Epidermal melanocyte (primary cell): ENCODE measurements around the gene JPH2.
"Not testable (repeated sequence)": the region's sequence is repeated elsewhere in the genome, so short reads cannot be mapped to it uniquely, and the experiment has no call there.

Source experiments
- DNase-seq: peaks from one replicate; pipeline ENCODE4 v3.0.0; 2011; ENCODE audit warnings: low spot score; ENCODE audit not compliant: insufficient read length

The JPH2 gene

GRCh38 chr20:44159125-44159524 is 27.9 kb downstream of the JPH2 start:
- DNase-seq: no peak

DNA sequence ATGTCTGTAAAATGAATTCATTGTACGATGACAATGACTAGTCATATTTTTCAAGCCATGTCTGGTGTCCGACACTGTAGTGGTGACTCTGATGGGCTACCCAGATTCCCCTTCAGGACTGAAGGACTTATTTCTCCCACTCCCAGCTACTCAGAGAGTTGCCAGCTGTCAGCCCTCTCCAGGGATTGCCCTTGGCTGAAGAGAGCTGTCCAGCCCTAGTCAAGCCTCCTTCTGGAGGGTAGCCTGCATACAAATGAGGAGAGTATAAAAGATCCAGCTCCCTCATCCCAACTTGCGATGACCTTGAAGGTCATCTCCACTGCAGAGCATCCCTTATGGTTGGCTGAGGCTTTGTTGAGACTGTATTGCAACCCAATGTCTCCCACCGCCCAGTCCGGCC is 29.9 kb downstream of the JPH2 start:
- no peak for DNase-seq

DNA sequence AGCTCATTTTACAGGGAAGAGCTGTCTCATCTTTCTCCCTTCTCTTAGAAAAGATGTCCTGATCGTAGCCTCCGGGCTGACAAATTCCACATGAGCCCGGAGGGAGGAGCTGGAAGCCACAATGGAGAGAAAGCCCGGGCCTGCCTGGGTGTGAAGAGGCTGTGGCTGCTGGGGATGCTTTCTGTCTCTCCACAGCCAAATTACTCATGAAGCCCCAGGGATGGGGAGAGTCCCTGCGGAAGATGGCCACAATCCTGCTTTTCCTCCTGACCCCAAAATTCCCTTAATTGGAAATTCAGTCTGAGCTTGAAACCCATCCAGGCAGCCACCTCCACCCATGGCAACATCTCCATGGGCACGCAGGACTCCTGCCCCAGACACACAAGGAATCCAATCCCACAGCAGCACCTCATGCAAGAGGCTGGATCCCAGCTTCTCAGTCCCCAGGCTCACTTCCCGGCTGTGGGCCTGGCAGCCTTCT is 32.4 kb downstream of the JPH2 start:
- peak; percentile 59 for DNase-seq

DNA sequence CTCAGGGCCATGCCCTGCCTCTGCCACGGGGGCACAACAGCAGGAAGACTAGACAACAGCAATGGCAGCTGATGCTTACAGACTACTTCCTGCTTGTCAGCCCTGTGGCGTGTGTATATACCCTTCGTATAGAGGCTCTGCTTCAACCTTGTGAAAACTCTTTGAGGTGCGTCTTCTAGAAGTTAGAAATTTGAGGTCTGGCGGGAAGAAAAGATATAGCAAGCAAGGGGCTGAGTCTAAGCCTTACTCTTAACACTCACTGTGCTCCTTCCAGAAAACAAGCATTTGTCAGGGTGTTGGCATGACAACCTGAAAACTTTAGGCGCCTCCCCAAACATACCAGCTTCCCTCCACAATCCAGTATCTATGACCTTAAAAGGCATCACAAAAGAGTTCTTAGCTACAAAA is 33.3 kb downstream of the JPH2 start:
- no peak for DNase-seq

GRCh38 chr20:44151621-44152416 is 35.2 kb downstream of the JPH2 start:
- DNase-seq: no peak

DNA sequence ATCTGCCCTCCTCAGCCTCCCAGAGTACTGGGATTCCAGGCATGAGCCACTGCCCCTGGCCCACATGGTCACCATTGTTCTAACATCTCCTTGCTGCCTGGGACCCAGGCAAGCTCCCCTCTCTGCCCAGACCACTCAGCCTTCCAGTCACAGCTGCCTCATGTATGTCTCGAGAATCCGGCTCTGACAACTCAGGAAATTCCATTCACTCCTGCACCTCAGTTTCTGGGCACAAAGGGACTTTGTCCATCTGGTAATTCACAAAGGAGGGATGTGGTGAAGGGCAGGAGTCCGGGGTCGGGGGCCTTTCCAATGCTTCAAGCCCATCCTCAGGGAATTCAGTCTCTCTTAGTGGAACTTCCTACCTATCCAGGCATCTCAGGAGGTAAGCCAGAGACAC is 40.7 kb downstream of the JPH2 start:
- no peak for DNase-seq

DNA sequence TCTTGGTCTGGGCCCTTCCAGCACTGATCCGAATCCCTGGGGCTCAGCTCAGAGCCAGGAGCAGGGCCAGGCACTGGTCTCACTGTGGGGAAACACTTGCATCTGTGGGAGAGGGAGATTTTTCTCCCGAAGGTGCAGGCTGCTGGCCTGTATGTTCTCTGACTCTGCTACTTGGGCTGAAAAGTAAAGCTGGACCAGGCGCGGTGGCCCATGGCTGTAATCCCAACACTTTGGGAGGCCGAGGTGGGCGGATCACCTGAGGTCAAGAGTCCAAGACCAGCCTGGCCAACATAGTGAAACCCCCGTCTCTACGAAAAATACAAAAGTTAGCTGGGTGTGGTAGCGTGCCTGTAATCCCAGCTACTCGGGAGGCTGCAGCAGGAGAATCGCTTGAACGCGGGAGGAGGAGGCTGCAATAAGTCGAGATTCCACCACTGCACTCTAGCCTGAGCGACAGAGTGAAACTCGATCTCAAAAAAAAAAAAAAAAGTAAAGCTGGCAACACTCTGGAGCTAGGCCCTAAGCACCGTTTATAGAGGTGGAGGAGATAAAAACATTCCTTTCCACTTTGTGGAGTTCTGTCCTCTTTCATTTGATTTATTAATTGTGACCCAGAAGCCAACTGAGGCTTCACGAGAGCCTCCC is 41.7 kb downstream of the JPH2 start:
- no peak for DNase-seq

GRCh38 chr20:44143936-44144335 is 43.1 kb downstream of the JPH2 start:
- DNase-seq: no peak

- no peak for DNase-seq
Observed at GRCh38 chr20:44142413-44142812, 44.6 kb downstream of the JPH2 start.

GRCh38 chr20:44141873-44142272 is 45.1 kb downstream of the JPH2 start:
- DNase-seq: no peak

- no peak for DNase-seq
Observed at GRCh38 chr20:44138867-44139266, 48.1 kb downstream of the JPH2 start.

DNA sequence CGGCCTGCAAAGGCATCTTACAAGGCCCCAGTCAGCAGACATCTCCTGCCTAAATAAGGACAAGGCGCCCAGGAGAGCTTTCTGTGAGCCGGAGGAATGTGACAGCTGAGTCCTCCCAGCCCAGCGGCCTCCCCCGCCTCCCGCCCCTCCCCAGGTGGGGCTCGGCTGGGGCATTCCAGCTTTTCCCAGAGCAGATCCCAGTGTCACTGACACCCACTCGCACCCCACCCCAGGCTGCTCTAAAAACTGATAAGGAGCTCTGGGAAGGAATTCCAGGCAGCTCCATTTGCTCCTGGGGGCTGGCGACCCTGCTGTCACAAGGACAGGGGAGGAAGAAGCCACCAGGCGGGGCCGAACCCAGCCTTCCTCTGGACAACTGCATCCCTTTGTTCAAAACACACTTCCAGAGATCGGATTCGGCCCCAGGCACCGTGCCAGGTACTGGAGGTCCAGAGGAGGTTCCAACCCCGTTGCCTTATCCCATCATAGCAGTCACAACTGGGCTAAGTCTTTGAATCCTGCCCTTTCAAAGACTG is 49.7 kb downstream of the JPH2 start:
- no peak for DNase-seq

DNA sequence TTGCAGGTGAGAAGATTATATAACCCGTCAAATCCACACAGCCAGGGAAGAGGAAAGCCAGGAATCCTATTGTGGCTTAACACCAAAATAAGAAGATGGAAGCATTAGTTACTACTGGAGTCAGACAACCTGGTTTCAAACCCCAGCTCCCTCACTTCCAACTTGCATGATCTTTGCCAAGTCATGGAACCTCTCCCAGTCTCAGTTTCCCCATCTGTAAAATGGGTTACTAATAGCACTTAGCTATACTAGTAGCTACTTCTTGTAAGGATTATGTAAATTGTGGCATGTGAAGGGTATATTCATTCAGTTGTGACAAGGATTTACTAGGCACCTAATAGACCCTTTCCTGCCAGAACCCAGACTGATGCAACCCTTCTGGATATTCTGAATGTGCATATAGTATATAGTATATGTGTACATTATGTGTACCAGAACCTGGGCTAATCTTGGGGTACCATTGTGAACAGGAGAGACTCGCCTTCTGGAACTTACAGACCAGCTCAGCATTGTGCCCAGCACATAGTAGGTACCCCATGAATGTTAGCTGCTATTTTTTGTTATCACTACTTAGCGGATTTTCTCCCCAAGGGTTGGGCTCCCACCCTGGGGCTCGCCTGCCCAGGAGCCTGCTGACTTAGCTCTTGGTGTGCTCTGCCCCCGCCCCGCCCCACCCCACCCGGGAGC is 50.3 kb downstream of the JPH2 start:
- no peak for DNase-seq

DNA sequence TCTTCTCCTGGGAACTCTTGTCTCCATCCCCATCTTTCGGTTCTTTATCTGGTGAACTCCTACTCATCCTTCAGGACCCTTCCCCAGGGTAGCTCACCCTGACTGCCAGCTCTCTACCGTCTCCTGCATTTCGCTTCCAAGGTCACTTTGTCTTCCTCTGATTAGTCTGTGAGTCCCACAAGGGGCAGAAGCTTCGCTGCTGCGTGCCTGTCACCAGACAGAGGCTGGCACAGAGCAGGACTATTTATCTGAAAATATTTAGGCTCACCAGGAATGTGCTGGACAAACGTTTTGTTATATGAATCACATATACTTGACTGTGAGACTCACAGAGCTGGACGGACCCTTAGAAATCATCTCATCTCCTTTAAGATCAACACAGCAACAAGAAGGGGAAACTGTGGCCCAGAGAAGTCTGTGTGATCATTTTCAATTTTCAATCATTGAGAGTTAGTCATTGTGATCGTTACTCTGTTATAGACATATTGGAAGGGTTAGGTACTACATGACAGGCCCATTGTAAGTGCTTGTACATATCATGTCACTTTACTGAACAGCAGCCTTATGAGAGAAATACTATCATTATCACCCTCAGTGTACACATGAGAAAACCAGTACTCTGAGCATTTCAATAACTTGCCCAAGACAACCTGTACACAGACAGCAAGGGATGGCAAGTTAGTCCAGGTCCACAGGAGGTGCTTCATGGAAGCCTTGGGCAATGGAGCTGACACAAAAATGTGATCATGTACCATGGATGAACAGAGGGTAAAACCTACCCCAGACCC is 51.4 kb downstream of the JPH2 start:
- no peak for DNase-seq

- DNase-seq: no peak
Observed at GRCh38 chr20:44135012-44135412, 52.0 kb downstream of the JPH2 start.

DNA sequence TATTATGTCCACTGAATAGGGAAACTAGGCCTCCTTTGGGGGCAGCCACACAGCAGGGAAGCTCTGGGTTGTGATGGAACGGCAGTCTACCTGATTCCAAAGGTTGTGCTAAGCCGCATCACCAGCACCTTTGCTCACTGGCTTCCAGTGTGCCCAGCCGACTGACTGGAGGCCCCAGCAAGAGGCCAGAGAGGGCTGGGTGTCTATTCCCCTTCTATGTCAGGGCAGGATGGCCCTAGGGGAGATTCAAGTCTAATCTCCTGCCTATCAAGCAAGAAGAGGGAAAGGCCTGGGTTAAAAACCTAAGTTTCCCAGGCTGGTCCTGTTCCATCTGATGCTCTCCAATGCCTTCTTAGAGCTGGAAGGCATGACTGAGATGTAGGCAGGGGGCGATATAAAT is 53.6 kb downstream of the JPH2 start:
- no peak for DNase-seq

GRCh38 chr20:44131704-44132103 is 55.3 kb downstream of the JPH2 start:
- DNase-seq: no peak

- DNase-seq: no peak
Observed at GRCh38 chr20:44129911-44130718, 56.9 kb downstream of the JPH2 start.

- DNase-seq: not testable (repeated sequence)
Observed at GRCh38 chr20:44129300-44129699, 57.7 kb downstream of the JPH2 start.

- DNase-seq: no peak
Observed at GRCh38 chr20:44126445-44126844, 60.5 kb downstream of the JPH2 start.
